Keratinocyte (primary cell): ENCODE data around the gene AMBP. TPM values are rescaled to one million over a fixed set of nuclear protein-coding genes. Genes with fewer than 3 reads are reported as not detected.

Source experiments
- DNase-seq: peaks from one replicate; pipeline ENCODE4 v3.0.0-alpha.2; 2011; ENCODE audit warnings: low read depth, missing footprints, low spot score
- FAIRE-seq: peaks from 2 replicates; lab custom pipeline; 2011; peaks lifted over from hg19 to GRCh38; lab: Jason Lieb, UNC
- H2AFZ ChIP-seq: 2 replicates; pipeline ENCODE4 v1.6.0; 2012; ENCODE audit warnings: low read length, control low read depth, inconsistent platforms; ENCODE audit not compliant: control insufficient read depth
- H3K27ac ChIP-seq: 2 replicates; pipeline ENCODE4 v1.5.1; 2011; ENCODE audit warnings: low read length; ENCODE audit not compliant: control insufficient read depth, insufficient read depth
- H3K27me3 ChIP-seq: 3 replicates; pipeline ENCODE4 v1.6.0; 2011; ENCODE audit warnings: low read length; ENCODE audit not compliant: control insufficient read depth, insufficient read depth; ENCODE audit errors: extremely low read depth
- H3K36me3 ChIP-seq, 2 experiments: 2 replicates in 1 of 2; 3 replicates in 1 of 2; pipeline ENCODE4 v1.5.1; 2011; ENCODE audit warnings: low read length in 2 of 2, mild to moderate bottlenecking in 1 of 2; ENCODE audit not compliant: control insufficient read depth in 2 of 2, insufficient read depth in 2 of 2; ENCODE audit errors: extremely low read depth in 1 of 2
- H3K4me1 ChIP-seq: 3 replicates; pipeline ENCODE4 v1.5.1; 2011; ENCODE audit warnings: low read length; ENCODE audit not compliant: control insufficient read depth, insufficient read depth; ENCODE audit errors: extremely low read depth
- H3K4me2 ChIP-seq: 3 replicates; pipeline ENCODE4 v1.6.0; 2011; ENCODE audit warnings: low read depth, low read length; ENCODE audit not compliant: control insufficient read depth, insufficient read depth; ENCODE audit errors: extremely low read depth
- H3K4me3 ChIP-seq, 3 experiments: fragments of 200-600 bp in 1 of 3; sonication (generic) in 1 of 3; 2 replicates in 2 of 3; 3 replicates in 1 of 3; pipeline ENCODE4 v1.5.1; 2011 to 2016; ENCODE audit warnings: low read length in 3 of 3, mild to moderate bottlenecking in 3 of 3, control low read depth in 2 of 3, inconsistent platforms in 1 of 3, low read depth in 1 of 3, mixed read lengths in 1 of 3, mixed run types in 1 of 3, moderate library complexity in 1 of 3; ENCODE audit not compliant: control insufficient read depth in 2 of 3, insufficient read depth in 2 of 3; ENCODE audit errors: extremely low read depth in 1 of 3
- H3K79me2 ChIP-seq: 2 replicates; pipeline ENCODE4 v1.6.0; 2012; ENCODE audit warnings: low read length; ENCODE audit not compliant: control insufficient read depth, insufficient read depth
- H3K9ac ChIP-seq: 3 replicates; pipeline ENCODE4 v1.6.0; 2011; ENCODE audit warnings: low read length; ENCODE audit not compliant: control insufficient read depth, insufficient read depth; ENCODE audit errors: extremely low read depth
- H3K9me1 ChIP-seq: 3 replicates; pipeline ENCODE4 v1.6.0; 2011; ENCODE audit warnings: low read length; ENCODE audit not compliant: control insufficient read depth, insufficient read depth; ENCODE audit errors: extremely low read depth
- H3K9me3 ChIP-seq: 2 replicates; pipeline ENCODE4 v1.5.1; 2012; ENCODE audit warnings: low read depth, low read length; ENCODE audit not compliant: control insufficient read depth
- H4K20me1 ChIP-seq: 3 replicates; pipeline ENCODE4 v1.6.0; 2011; ENCODE audit warnings: low read length; ENCODE audit not compliant: control insufficient read depth, insufficient read depth; ENCODE audit errors: extremely low read depth
- EZH2 ChIP-seq: IDR thresholded peaks from one replicate; pipeline ENCODE4 v1.6.1; 2012; ENCODE audit warnings: inconsistent platforms, mild to moderate bottlenecking, low read length, moderate library complexity
- dilution Hi-C: fragments of 300-500 bp; cut with MboI; formaldehyde crosslinking; loops from one replicate; pipeline ENCODE4 v1.7.0; 2020; ENCODE audit warnings: low sequenced_read_pairs; ENCODE audit not compliant: extremely low pct_ligation_motif_present
- polyA plus RNA-seq, 5 experiments: library from polyadenylated mRNA; depleted of rRNA in 3 of 5; stranded (reverse) in 3 of 5; stranded (forward) in 1 of 5; unstranded in 1 of 5; fragments of >200 nt; gene quantifications; 1 replicate in 1 of 5; 2 replicates in 3 of 5; 3 replicates in 1 of 5; pipeline versions ENCODE4 v1.2.1 to v1.2.3, GENCODE V29; 2011 to 2012; ENCODE audit warnings: missing spikeins in 2 of 5, low read depth in 1 of 5, low replicate concordance in 1 of 5
- TF ChIP-seq, protein P1 (sequence below), 3 experiments: IDR thresholded peaks in 1 of 3; conservative IDR thresholded peaks in 1 of 3; optimal IDR thresholded peaks in 1 of 3; 2 replicates in 2 of 3; 3 replicates in 1 of 3; pipeline versions ENCODE3 to v1.5.1; 2011; ENCODE audit warnings: low read length in 3 of 3, mild to moderate bottlenecking in 3 of 3, moderate library complexity in 2 of 3, control low read depth in 1 of 3, inconsistent platforms in 1 of 3; ENCODE audit not compliant: insufficient read depth in 2 of 3; ENCODE audit errors: extremely low read depth in 1 of 3

Gene AMBP
- polyA plus RNA-seq, 1 donor (not counting 4 experiments of a cell fraction or from before 2014, with no cell fraction given): not detected

GRCh38 chr9:114070188-114071103, 7.7 kb downstream of the AMBP start:
- Histone ChIP-seq H3K9me3 (no peaks in the 10 kb centered on the region), H3K4me2 (peak overlapping the region; percentile 29), H2AFZ (no peak overlapping the region), H3K4me1 (peaks cover 4% of the 10 kb centered on the region), H3K9me1 (no peaks in the 10 kb centered on the region), H3K79me2 (no peaks in the 10 kb centered on the region), H3K36me3 (no peaks in the 10 kb centered on the region), H3K9ac (no peak overlapping the region), H3K4me3 (no peak overlapping the region), H3K27me3 (peaks cover 12% of the 10 kb centered on the region), H3K27ac (no peak overlapping the region), H4K20me1 (no peaks in the 10 kb centered on the region)
- FAIRE-seq (no peak), DNase-seq (no peak)
- dilution Hi-C loops: no loop called here
- TF ChIP-seq, protein P1, sequence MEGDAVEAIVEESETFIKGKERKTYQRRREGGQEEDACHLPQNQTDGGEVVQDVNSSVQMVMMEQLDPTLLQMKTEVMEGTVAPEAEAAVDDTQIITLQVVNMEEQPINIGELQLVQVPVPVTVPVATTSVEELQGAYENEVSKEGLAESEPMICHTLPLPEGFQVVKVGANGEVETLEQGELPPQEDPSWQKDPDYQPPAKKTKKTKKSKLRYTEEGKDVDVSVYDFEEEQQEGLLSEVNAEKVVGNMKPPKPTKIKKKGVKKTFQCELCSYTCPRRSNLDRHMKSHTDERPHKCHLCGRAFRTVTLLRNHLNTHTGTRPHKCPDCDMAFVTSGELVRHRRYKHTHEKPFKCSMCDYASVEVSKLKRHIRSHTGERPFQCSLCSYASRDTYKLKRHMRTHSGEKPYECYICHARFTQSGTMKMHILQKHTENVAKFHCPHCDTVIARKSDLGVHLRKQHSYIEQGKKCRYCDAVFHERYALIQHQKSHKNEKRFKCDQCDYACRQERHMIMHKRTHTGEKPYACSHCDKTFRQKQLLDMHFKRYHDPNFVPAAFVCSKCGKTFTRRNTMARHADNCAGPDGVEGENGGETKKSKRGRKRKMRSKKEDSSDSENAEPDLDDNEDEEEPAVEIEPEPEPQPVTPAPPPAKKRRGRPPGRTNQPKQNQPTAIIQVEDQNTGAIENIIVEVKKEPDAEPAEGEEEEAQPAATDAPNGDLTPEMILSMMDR (optimal IDR thresholded peaks at IDR 0.05 in 1 of 3, IDR thresholded peaks at IDR 0.05 in 1 of 3, conservative IDR thresholded peaks at IDR 0.05 in 1 of 3; ENCODE audit: extremely low read depth in 1 of 3, insufficient read depth in 2 of 3, low read length in 3 of 3): no peak
- TF ChIP-seq EZH2: no peak

- H2AFZ ChIP-seq: no peak overlapping the region
- no peaks in the 10 kb centered on the region for H4K20me1 ChIP-seq
- peaks cover 6% of the 10 kb centered on the region for H3K27me3 ChIP-seq
- no peaks in the 10 kb centered on the region for H3K36me3 ChIP-seq
- no peak overlapping the region for H3K4me3 ChIP-seq
- no peaks in the 10 kb centered on the region for H3K9me3 ChIP-seq
- no peak overlapping the region for H3K27ac ChIP-seq
- TF ChIP-seq, protein P1 (optimal IDR thresholded peaks at IDR 0.05 in 1 of 3, IDR thresholded peaks at IDR 0.05 in 1 of 3, conservative IDR thresholded peaks at IDR 0.05 in 1 of 3; ENCODE audit: extremely low read depth in 1 of 3, insufficient read depth in 2 of 3, low read length in 3 of 3): no peak
- TF ChIP-seq EZH2: no peak
- H3K9me1 ChIP-seq: no peaks in the 10 kb centered on the region
- no peak overlapping the region for H3K4me2 ChIP-seq
- H3K79me2 ChIP-seq: no peaks in the 10 kb centered on the region
- DNase-seq (no peak), FAIRE-seq (no peak)
- H3K4me1 ChIP-seq: peaks cover 4% of the 10 kb centered on the region
- no peak overlapping the region for H3K9ac ChIP-seq
- dilution Hi-C loops: no loop called here
These were observed 8.5 kb downstream of the AMBP start for GRCh38 chr9:114069476-114070187.
